ENCODE data around the gene MISP3.

MISP3 gene

DNA sequence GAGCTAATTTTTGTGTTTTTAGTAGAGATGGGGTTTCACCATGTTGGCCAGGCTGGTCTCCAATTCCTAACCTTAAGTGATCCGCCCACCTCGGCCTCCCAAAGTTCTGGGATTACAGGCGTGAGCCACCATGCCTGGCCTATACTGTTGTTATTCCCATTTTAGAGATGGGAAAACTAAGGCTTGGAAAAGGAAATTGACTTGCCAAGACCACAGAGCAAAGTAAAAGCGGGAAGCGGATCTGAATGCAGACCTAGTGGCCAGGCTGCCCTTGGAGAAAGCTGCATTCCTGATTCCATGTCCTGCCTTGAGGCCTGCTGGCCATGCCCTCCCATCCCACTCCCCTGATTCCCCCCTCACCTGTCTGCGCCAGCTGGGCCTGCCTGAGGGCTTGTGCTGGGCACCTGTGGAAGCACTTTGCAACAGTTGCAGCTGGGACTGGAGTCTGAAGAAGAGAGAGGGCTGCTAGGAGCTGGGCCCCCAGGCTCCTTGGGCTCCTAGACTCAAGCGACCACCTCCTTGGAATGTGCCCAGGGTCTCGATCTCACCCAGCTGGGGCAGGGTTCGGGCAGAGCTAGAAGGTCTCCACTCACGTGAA, 16.4 kb upstream of the MISP3 start:
- Histone ChIP-seq H3K9me3 (no peaks in the 10 kb centered on the region), H3K4me1 (ENCODE audit: control insufficient read depth in 1 of 2, insufficient read depth in 1 of 2, low read depth in 1 of 2, low read length in 1 of 2) (peaks cover 0 to 7% of the 10 kb centered on the region in 2 experiments), H3K36me3 (no peaks in the 10 kb centered on the region), H3K4me3 (ENCODE audit: low read depth in 1 of 2, low read length in 1 of 2) (no peak overlapping the region), H3K27me3 (peaks cover 81% of the 10 kb centered on the region), H3K27ac (no peak overlapping the region)
- TF ChIP-seq, protein P1, sequence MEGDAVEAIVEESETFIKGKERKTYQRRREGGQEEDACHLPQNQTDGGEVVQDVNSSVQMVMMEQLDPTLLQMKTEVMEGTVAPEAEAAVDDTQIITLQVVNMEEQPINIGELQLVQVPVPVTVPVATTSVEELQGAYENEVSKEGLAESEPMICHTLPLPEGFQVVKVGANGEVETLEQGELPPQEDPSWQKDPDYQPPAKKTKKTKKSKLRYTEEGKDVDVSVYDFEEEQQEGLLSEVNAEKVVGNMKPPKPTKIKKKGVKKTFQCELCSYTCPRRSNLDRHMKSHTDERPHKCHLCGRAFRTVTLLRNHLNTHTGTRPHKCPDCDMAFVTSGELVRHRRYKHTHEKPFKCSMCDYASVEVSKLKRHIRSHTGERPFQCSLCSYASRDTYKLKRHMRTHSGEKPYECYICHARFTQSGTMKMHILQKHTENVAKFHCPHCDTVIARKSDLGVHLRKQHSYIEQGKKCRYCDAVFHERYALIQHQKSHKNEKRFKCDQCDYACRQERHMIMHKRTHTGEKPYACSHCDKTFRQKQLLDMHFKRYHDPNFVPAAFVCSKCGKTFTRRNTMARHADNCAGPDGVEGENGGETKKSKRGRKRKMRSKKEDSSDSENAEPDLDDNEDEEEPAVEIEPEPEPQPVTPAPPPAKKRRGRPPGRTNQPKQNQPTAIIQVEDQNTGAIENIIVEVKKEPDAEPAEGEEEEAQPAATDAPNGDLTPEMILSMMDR (IDR thresholded peaks at IDR 0.05), result no peak

DNA sequence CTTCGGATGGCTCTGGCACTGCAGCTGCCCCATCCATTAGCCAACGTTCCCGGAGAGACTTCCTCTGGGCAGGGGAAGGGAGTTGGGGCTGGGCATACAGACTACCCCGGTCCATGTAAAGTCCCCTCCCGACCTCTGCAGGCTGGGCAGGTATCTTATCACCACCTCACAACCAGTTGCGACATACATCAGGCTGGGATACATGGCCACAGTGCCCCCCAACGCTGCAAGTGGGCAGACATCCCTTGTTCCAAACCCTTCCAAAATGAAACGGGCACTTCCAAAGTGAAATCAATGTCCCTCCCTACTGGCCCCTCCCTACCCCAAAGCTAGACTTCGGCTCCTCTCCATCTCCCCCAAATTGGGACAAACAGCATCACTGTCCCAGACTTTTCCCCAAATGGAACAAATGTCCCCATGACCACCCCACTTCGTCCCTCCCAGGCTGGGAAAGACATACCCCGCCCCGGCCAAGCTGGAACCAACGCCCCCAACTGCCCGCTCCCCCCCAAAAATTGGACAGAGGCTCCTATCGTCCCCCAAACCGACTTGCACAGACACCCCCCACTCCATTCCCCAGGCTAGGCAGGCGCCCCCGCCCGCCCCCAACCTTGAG, 15.7 kb upstream of the MISP3 start:
- Histone ChIP-seq H3K36me3 (no peaks in the 10 kb centered on the region), H3K27me3 (peaks cover 88% of the 10 kb centered on the region), H3K27ac (no peak overlapping the region), H3K4me1 (ENCODE audit: control insufficient read depth in 1 of 2, insufficient read depth in 1 of 2, low read depth in 1 of 2, low read length in 1 of 2) (peaks cover 0 to 7% of the 10 kb centered on the region in 2 experiments), H3K4me3 (ENCODE audit: low read depth in 1 of 2, low read length in 1 of 2) (no peak overlapping the region), H3K9me3 (no peaks in the 10 kb centered on the region)
- TF ChIP-seq, protein P1 (IDR thresholded peaks at IDR 0.05), result no peak

DNA sequence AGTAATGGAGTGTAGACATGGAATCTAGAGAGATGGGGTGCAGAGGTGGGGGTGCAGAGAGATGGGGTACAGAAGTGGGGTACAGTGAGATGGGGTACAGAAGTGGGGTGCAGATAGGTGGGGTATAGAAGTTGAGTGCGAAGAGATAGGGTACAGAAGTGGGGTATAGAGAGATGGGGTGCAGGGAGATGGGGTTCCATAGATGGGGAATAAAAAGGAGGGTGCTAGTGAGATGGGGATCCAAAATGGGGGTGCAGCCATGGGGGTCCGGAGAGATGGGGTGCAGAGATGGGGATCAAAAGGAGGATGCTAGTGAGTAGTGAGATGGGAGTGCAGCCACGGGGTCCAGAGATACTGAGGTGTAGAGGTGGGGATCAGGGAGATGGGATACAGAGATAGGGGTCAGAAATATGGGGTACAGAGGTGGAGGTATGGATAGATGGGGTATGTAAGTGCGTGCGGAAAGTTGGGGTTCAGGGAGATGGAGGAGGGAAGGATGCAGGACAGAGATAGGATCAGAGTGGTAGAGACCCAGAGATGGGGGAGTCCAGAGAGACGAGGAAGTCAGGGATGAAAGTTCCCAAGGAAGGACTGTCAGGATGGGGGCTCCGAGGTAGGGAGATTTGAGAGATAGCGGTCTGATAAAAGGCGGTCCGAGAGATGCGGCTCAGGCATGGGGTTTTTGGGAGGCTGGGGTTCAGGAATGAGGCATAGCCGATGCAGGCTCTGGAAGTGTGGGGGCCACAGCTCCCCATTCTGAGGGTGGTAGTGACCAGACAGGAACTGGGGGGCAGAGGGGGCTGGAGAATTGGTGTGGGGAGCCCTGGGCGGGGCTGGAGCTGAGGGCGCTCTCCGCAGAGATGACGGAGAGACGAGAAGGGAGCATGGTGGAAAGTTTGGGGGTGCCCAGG, 14.1 kb upstream of the MISP3 start:
- Histone ChIP-seq H3K4me1 (ENCODE audit: control insufficient read depth in 1 of 2, insufficient read depth in 1 of 2, low read depth in 1 of 2, low read length in 1 of 2) (peaks cover 0 to 7% of the 10 kb centered on the region in 2 experiments), H3K4me3 (ENCODE audit: low read depth in 1 of 2, low read length in 1 of 2) (no peak overlapping the region), H3K27me3 (peaks cover 91% of the 10 kb centered on the region), H3K36me3 (no peaks in the 10 kb centered on the region), H3K9me3 (no peaks in the 10 kb centered on the region), H3K27ac (no peak overlapping the region)
- TF ChIP-seq, protein P1 (IDR thresholded peaks at IDR 0.05), result no peak

DNA sequence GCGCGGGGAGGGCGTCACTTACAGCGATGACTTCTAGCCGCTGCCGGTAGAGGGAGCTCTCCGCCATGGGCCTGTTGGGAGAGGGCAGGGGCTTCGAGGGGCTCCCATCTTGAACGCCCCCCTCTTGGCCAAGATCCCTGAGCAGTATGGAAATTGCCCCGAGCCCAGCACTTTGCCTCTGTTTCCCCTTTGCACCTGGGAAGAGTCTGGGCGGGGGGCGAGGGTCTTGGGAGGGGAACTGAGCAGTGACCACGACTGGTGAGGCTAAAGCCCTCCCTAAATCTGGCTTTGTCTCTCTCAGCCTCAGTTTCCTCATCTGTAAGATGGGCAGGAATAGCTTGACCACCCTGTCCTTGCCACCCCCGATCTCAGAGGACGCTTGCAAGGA, 13.5 kb upstream of the MISP3 start:
- TF ChIP-seq, protein P1 (IDR thresholded peaks at IDR 0.05), result peak; percentile 63
- Histone ChIP-seq H3K27ac (no peak overlapping the region), H3K4me3 (ENCODE audit: low read depth in 1 of 2, low read length in 1 of 2) (no peak overlapping the region), H3K27me3 (peaks cover 85% of the 10 kb centered on the region), H3K4me1 (ENCODE audit: control insufficient read depth in 1 of 2, insufficient read depth in 1 of 2, low read depth in 1 of 2, low read length in 1 of 2) (peaks cover 0 to 7% of the 10 kb centered on the region in 2 experiments), H3K36me3 (no peaks in the 10 kb centered on the region), H3K9me3 (no peaks in the 10 kb centered on the region)

DNA sequence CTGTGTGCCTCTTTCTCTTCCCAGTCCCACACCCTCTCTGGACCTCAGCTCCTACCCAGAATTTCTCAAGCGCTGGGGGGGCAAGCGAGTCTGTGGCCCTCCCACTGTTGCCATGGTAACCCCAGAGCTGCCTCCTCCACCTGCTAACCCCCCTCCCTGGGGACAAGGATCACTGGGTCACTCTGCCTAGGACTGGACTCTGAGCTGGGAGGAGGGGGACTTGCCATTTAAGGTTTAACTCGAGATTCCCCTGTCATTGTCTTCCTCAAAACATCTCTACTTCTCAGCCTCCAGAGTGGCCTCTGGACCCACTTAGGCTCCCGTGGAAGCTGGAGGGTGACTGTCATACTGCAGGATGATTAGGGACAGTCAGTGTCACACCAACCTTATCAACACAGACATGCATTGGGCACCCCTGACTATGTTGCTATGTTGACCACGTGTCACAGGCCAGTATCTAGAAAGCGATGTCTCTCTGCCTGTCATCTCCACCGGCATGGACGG, 12.9 kb upstream of the MISP3 start:
- Histone ChIP-seq H3K9me3 (no peaks in the 10 kb centered on the region), H3K4me1 (ENCODE audit: control insufficient read depth in 1 of 2, insufficient read depth in 1 of 2, low read depth in 1 of 2, low read length in 1 of 2) (peaks cover 0 to 7% of the 10 kb centered on the region in 2 experiments), H3K36me3 (no peaks in the 10 kb centered on the region), H3K4me3 (ENCODE audit: low read depth in 1 of 2, low read length in 1 of 2) (no peak overlapping the region), H3K27me3 (peaks cover 79% of the 10 kb centered on the region), H3K27ac (no peak overlapping the region)
- TF ChIP-seq, protein P1 (IDR thresholded peaks at IDR 0.05), result no peak

Measured in neutrophil (primary cell).